ENCODE measurements around the gene SPSB4.

Gene SPSB4

DNA sequence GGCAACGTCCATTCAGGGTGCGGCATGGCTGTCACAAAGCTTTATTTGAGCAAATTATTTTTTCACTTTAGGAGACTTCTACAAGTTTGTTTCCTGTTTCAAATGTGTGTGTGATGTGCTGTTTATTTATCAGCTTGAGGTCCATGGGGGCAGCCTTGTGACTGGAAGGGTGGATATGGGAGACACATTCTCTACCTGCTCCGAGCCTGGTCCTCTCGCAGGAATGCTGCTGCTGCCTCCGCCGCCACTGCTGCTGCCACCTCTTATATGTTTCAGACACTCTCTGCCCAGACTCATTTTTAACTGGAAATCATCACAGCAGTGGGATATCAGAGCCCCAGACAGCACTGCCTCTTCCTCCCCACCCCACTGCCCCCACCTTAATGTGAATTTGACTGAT is 97.0 kb downstream of the SPSB4 start:
- in situ Hi-C loops (cut with MboI; ENCODE audit: low pct_unique_long_range_greater_than_20kb, low sequenced_read_pairs, unreplicated experiment), result no loop called here
- DNase-seq (ENCODE audit: low spot score), result no peak
- TF ChIP-seq, protein P1, sequence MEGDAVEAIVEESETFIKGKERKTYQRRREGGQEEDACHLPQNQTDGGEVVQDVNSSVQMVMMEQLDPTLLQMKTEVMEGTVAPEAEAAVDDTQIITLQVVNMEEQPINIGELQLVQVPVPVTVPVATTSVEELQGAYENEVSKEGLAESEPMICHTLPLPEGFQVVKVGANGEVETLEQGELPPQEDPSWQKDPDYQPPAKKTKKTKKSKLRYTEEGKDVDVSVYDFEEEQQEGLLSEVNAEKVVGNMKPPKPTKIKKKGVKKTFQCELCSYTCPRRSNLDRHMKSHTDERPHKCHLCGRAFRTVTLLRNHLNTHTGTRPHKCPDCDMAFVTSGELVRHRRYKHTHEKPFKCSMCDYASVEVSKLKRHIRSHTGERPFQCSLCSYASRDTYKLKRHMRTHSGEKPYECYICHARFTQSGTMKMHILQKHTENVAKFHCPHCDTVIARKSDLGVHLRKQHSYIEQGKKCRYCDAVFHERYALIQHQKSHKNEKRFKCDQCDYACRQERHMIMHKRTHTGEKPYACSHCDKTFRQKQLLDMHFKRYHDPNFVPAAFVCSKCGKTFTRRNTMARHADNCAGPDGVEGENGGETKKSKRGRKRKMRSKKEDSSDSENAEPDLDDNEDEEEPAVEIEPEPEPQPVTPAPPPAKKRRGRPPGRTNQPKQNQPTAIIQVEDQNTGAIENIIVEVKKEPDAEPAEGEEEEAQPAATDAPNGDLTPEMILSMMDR (IDR thresholded peaks at IDR 0.05; ENCODE audit: extremely low read depth, insufficient read depth, missing control alignments), result no peak

DNA sequence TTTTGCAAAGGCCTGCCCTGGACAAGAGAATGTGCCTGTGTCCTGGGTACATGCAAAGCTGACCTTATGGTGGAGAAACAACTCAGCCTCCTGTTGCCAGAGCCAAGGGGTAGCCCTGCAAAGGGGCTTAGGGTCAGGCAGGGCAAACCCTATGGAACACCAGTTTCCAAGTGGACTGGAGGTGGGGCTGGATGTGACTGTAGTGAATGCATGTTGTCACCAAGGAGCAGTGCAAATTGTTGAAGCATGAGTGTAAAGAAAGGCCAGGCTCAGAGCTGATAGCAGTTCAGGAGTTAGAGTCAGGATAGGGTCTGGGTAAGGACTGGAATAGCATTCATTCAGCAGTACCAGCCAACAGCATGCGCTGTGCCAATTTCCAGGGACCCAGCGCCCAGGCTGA is 97.6 kb downstream of the SPSB4 start:
- no peak for DNase-seq (ENCODE audit: low spot score)
- in situ Hi-C loops (cut with MboI; ENCODE audit: low pct_unique_long_range_greater_than_20kb, low sequenced_read_pairs, unreplicated experiment), result no loop called here
- TF ChIP-seq, protein P1 (IDR thresholded peaks at IDR 0.05; ENCODE audit: extremely low read depth, insufficient read depth, missing control alignments), result no peak

DNA sequence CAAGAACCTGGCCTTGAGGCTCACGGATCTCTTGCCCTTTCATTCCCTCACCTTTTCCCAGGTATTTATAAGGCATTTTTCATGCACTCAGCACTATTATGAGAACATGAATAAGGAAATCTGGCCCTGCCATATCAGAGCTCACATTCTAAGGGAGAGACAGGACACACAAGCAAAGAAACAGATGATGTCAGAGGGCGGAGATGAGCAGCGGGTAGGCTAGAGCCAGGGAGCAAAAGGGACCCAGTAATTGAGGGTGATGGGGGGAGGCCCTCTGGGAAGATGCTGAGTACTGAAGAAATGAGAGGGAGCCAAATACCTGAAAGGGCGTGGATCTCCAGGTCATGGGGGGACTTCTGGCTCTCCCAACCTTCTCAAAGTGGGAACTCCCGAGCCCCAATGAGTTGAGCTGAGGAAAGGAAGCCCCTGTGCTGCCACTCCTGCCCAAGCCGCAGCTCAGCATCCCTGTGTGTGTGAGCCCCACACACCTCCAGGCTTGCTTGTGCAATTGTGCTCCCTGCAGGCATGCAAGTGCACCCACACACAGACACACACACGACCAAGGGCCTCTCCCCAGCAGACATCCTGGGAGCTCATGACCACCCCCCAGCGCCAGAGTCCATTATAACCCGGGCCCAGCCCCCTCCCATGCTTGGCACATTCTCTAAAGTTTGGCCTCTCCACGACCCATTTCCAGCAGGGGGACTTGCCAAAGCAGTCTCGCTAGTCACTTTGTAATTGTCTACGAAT is 99.1 kb downstream of the SPSB4 start:
- DNase-seq (ENCODE audit: low spot score), result no peak
- in situ Hi-C loops (cut with MboI; ENCODE audit: low pct_unique_long_range_greater_than_20kb, low sequenced_read_pairs, unreplicated experiment), result no loop called here
- TF ChIP-seq, protein P1 (IDR thresholded peaks at IDR 0.05; ENCODE audit: extremely low read depth, insufficient read depth, missing control alignments), result no peak

DNA sequence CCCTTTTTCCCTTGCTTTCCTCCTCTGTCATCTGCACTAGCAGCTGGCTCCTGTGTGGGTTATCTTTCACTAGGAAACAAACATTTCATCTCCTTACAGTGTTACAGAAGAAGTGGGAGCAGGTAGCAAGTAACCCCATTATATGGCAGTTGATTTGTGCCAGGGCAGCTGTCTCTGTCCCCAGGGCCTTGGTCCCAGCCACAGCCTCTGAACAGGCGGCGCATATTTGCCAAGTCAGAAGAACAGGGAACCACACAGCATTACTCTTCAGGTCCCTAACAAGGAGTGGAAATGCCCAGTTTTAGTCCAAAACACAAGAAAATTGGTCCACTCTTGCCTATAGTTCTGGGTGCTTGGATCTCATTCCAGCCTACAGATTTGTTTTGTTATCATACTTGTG is 99.8 kb downstream of the SPSB4 start:
- no peak for DNase-seq (ENCODE audit: low spot score)
- in situ Hi-C loops (cut with MboI; ENCODE audit: low pct_unique_long_range_greater_than_20kb, low sequenced_read_pairs, unreplicated experiment), result no loop called here
- TF ChIP-seq, protein P1 (IDR thresholded peaks at IDR 0.05; ENCODE audit: extremely low read depth, insufficient read depth, missing control alignments), result no peak

DNA sequence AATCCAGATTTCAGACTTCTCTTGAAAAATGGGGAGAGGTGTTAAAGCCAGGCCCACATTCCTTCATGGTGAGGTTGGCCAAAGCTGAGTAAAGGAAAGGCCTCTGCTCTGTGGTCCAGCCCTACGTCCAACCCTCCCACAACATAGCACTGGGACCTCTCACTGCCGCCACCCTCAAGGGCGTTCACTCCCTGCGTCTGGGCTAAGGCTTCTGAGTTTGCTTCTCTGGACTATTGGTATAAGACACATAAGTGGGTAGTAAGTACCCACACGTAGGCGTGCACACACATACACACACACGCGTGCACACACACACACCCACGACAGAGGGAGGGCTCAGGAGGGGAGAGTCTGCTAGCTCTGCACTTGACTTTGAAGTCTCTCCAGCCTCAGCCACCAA is 100.3 kb downstream of the SPSB4 start:
- DNase-seq (ENCODE audit: low spot score), result no peak
- TF ChIP-seq, protein P1 (IDR thresholded peaks at IDR 0.05; ENCODE audit: extremely low read depth, insufficient read depth, missing control alignments), result no peak
- in situ Hi-C loops (cut with MboI; ENCODE audit: low pct_unique_long_range_greater_than_20kb, low sequenced_read_pairs, unreplicated experiment), result no loop called here

DNA sequence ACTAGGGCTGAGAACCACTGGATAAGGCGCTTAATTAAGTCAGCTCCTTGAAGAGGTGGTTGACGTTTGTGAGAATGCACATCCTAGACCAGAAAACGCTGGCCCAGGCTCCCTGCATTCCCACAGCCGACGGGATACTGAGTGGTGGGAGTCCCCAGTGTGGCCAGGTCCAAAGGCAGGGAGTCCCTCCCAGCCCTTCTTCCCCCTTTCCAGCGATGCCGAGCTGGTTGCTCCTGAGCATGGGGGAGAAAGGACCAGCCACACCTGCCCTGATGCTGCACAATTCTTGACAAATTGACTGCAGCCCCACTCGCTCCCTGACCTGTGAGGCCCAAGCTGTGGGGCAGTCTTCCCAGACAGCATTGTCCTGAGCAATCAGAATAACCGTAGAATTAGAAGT is 101.0 kb downstream of the SPSB4 start:
- no peak for DNase-seq (ENCODE audit: low spot score)
- TF ChIP-seq, protein P1 (IDR thresholded peaks at IDR 0.05; ENCODE audit: extremely low read depth, insufficient read depth, missing control alignments), result no peak
- in situ Hi-C loops (cut with MboI; ENCODE audit: low pct_unique_long_range_greater_than_20kb, low sequenced_read_pairs, unreplicated experiment), result no loop called here
